Fibroblast of pulmonary artery (primary cell): Measurements from ENCODE around the gene BMAL2.
A peak's percentile ranks its signal among the peaks of the same experiment; 100 is the strongest.

Experiments
- DNase-seq: peaks from one replicate; pipeline ENCODE4 v3.0.0-alpha.2; 2010; ENCODE audit warnings: low read depth
- H3K4me3 ChIP-seq: replicated peaks from 2 replicates; pipeline ENCODE4 v1.5.1; 2011; ENCODE audit warnings: low read depth, mild to moderate bottlenecking, control low read depth, low read length, moderate library complexity
- CTCF ChIP-seq: IDR thresholded peaks from 2 replicates; pipeline ENCODE4 v1.5.1; 2011; ENCODE audit warnings: mild to moderate bottlenecking, control low read depth, low read length, inconsistent platforms; ENCODE audit errors: missing control alignments

Gene BMAL2

GRCh38 chr12:27319409-27319808, 13.2 kb upstream of the BMAL2 start:
- TF ChIP-seq CTCF, result no peak
- H3K4me3 ChIP-seq, result no peak overlapping the region
- DNase-seq, result peak; percentile 67

- no peak overlapping the region for H3K4me3 ChIP-seq
- TF ChIP-seq CTCF, result no peak
- DNase-seq, result no peak
These were observed 12.8 kb upstream of the BMAL2 start for GRCh38 chr12:27319848-27320247.

- H3K4me3 ChIP-seq, result no peak overlapping the region
- DNase-seq, result no peak
- TF ChIP-seq CTCF, result no peak
These were observed 8.1 kb upstream of the BMAL2 start for GRCh38 chr12:27324530-27324929.

GRCh38 chr12:27330846-27331245, 1.8 kb upstream of the BMAL2 start:
- peak; percentile 31 for DNase-seq
- no peak overlapping the region for H3K4me3 ChIP-seq
- TF ChIP-seq CTCF, result no peak

- no peak for TF ChIP-seq CTCF
- peak; percentile 96 for DNase-seq
These were observed 1.2 kb upstream of the BMAL2 start for GRCh38 chr12:27331291-27331926.

GRCh38 chr12:27331927-27332324, 710 bp upstream of the BMAL2 start:
- no peak for DNase-seq
- no peak for TF ChIP-seq CTCF
- peak overlapping the region; percentile 67 for H3K4me3 ChIP-seq

More at GRCh38 chr12:27331291-27331926, 1.2 kb upstream of the BMAL2 start:
- no peak overlapping the region for H3K4me3 ChIP-seq

GRCh38 chr12:27332407-27332713, 276 bp upstream of the BMAL2 start:
- no peak for TF ChIP-seq CTCF
- DNase-seq, result no peak
- H3K4me3 ChIP-seq, result peak overlapping the region; percentile 67
